Prostate gland (tissue), 2 donors: ENCODE results near the gene ATP5F1B. TPM values are rescaled to one million over a fixed set of nuclear protein-coding genes. Genes with fewer than 3 reads are reported as not detected.

ENCODE experiments used
- DNase-seq: peaks from one replicate; pipeline ENCODE4 v3.0.0-alpha.2; 2019; ENCODE audit warnings: low spot score
- H3K27ac ChIP-seq, 2 donors: fragments of 200-600 bp; sonication (generic); 2 replicates each; pipeline ENCODE4 v1.5.1; 2017 to 2019
- H3K27me3 ChIP-seq: fragments of 200-600 bp; sonication (generic); replicated peaks from 2 replicates; pipeline ENCODE4 v1.5.1; 2019; ENCODE audit not compliant: insufficient read depth
- H3K36me3 ChIP-seq, 2 donors: fragments of 200-600 bp; sonication (generic); 1 replicate in 1 of 2; 2 replicates in 1 of 2; pipeline versions ENCODE4 v1.5.1 to v1.8.1; 2017 to 2019
- H3K4me1 ChIP-seq: fragments of 200-600 bp; sonication (generic); replicated peaks from 2 replicates; pipeline ENCODE4 v1.5.1; 2019
- H3K4me3 ChIP-seq, 2 donors: fragments of 200-600 bp; sonication (generic); 2 replicates each; pipeline ENCODE4 v1.5.1; 2017 to 2019
- H3K9me3 ChIP-seq: fragments of 200-600 bp; sonication (generic); 2 replicates; pipeline ENCODE4 v1.5.1; 2017
- CTCF ChIP-seq, 4 experiments: fragments of 200-600 bp in 2 of 4; fragments of 450-650 bp in 2 of 4; sonication (generic) in 2 of 4; IDR thresholded peaks; 1 replicate in 3 of 4; 2 replicates in 1 of 4; pipeline ENCODE4 v1.5.1; 2016 to 2019; ENCODE audit warnings: antibody characterized with exemption in 4 of 4, mild to moderate bottlenecking in 2 of 4, moderate library complexity in 2 of 4
- POLR2A ChIP-seq: fragments of 450-650 bp; IDR thresholded peaks from one replicate; pipeline ENCODE4 v1.6.1; 2016; ENCODE audit warnings: antibody characterized with exemption, mild to moderate bottlenecking
- POLR2AphosphoS5 ChIP-seq: sonication (generic); formaldehyde crosslinking; IDR thresholded peaks from one replicate; pipeline ENCODE4 v1.6.1; 2017; ENCODE audit warnings: antibody characterized with exemption
- WGBS: methylation state at CpG from one replicate; pipeline ENCODE4 v1.1.5; 2018; 5-methylcytosine and 5-hydroxymethylcytosine counted together
- intact Hi-C: fragments of 100-400 bp; cut with DNase I; formaldehyde crosslinking; loops from one replicate; pipeline ENCODE4 v1.14.2; 2022
- total RNA-seq, 2 donors: library from RNA; depleted of rRNA; stranded (reverse); fragments of >200 nt; gene quantifications; one replicate each; pipeline ENCODE4 v1.1.0, GENCODE V29; 2016

ATP5F1B gene
- total RNA-seq, 2 donors from 2014 or later: 372 to 401 TPM

- H3K27me3 ChIP-seq: no peaks in the 10 kb centered on the region
- intact Hi-C loops: loop anchor here (5.0 to 10.0 kb wide), 3 partner anchors 40 to 453 kb away; partner anchors contain the start of genes NAB2 and NACA
- H3K27ac ChIP-seq: peak overlapping the region; percentile 98
- no peaks in the 10 kb centered on the region for H3K36me3 ChIP-seq
- 3% methylated on average over 13 of the region's 13 CpGs for WGBS
- H3K9me3 ChIP-seq: no peaks in the 10 kb centered on the region
- DNase-seq: peak; percentile 88
- peaks cover 21% of the 10 kb centered on the region for H3K4me1 ChIP-seq
- TF ChIP-seq CTCF (IDR thresholded peaks at IDR 0.05) (no peak), POLR2A (peak; percentile 57), POLR2AphosphoS5 (peak; percentile 84)
- H3K4me3 ChIP-seq: peak overlapping the region in 1 of 2 donors; percentile 14
These were observed 13.7 kb downstream of the ATP5F1B start for GRCh38 chr12:56631790-56632700.

- peaks cover 21% of the 10 kb centered on the region for H3K4me1 ChIP-seq
- DNase-seq: peak; percentile 92
- intact Hi-C loops: loop anchor here (5.0 to 10.0 kb wide), 3 partner anchors 38 to 455 kb away; partner anchors contain the start of genes NAB2 and NACA
- 1% methylated on average over 29 of the region's 31 CpGs for WGBS
- peak within 1 kb of the TSS; percentile 99 for H3K4me3 ChIP-seq
- no peaks in the 10 kb centered on the region for H3K9me3 ChIP-seq
- H3K27me3 ChIP-seq: no peaks in the 10 kb centered on the region
- H3K36me3 ChIP-seq: no peaks in the 10 kb centered on the region
- H3K27ac ChIP-seq: peak within 1 kb of the TSS; percentile 98
- TF ChIP-seq CTCF (IDR thresholded peaks at IDR 0.05) (no peak), POLR2AphosphoS5 (peak; percentile 77), POLR2A (peak; percentile 41)
These were observed 15.6 kb downstream of the ATP5F1B start, which contains the start of gene BAZ2A for GRCh38 chr12:56630180-56630632. BAZ2A (minus strand) TSS chr12:56630326; CDS start chr12:56617530, 12,796 bp downstream.

GRCh38 chr12:56629459-56630179 lies 16.2 kb downstream of the ATP5F1B start:
- H3K27me3 ChIP-seq: no peaks in the 10 kb centered on the region
- H3K27ac ChIP-seq: peak overlapping the region; percentile 98
- intact Hi-C loops: loop anchor here (5.0 to 10.0 kb wide), 3 partner anchors 37 to 455 kb away; partner anchors contain the start of genes NAB2 and NACA
- H3K9me3 ChIP-seq: no peaks in the 10 kb centered on the region
- H3K4me1 ChIP-seq: peaks cover 21% of the 10 kb centered on the region
- H3K4me3 ChIP-seq: peak overlapping the region; percentile 99
- no peaks in the 10 kb centered on the region for H3K36me3 ChIP-seq
- no peak for DNase-seq
- TF ChIP-seq CTCF (IDR thresholded peaks at IDR 0.05): no peak
- TF ChIP-seq POLR2AphosphoS5: no peak
- no peak for TF ChIP-seq POLR2A
- WGBS: under 1% methylated on average over 43 of the region's 46 CpGs

- DNase-seq: peak; percentile 65
- TF ChIP-seq POLR2AphosphoS5 (peak; percentile 74), POLR2A (no peak), CTCF (IDR thresholded peaks at IDR 0.05) (no peak)
- Histone ChIP-seq H3K4me1 (peaks cover 21% of the 10 kb centered on the region), H3K36me3 (no peaks in the 10 kb centered on the region), H3K27me3 (no peaks in the 10 kb centered on the region), H3K27ac (peak overlapping the region; percentile 98), H3K9me3 (no peaks in the 10 kb centered on the region), H3K4me3 (peak overlapping the region; percentile 99)
- under 1% methylated on average over 18 of the region's 18 CpGs for WGBS
- intact Hi-C loops: no loop called here
These were observed 16.9 kb downstream of the ATP5F1B start for GRCh38 chr12:56628671-56629458.
